Middle frontal gyrus (tissue), 1 donor: ENCODE results near the gene ATG101.
A peak's percentile ranks its signal among the peaks of the same experiment; 100 is the strongest.

Source experiments
- DNase-seq: peaks from one replicate; pipeline ENCODE4 v3.0.0-alpha.2; 2015; ENCODE audit warnings: low spot score; ENCODE audit errors: extremely low spot score

ATG101 gene

GRCh38 chr12:52042706-52043385, 26.9 kb upstream of the ATG101 start:
- no peak for DNase-seq

GRCh38 chr12:52043386-52044212, 26.2 kb upstream of the ATG101 start:
- DNase-seq: no peak

GRCh38 chr12:52044292-52044983, 25.3 kb upstream of the ATG101 start:
- DNase-seq: peak; percentile 60

- DNase-seq: no peak
These were observed 24.0 kb upstream of the ATG101 start for GRCh38 chr12:52045794-52046199.

GRCh38 chr12:52046859-52047258, 22.9 kb upstream of the ATG101 start:
- DNase-seq: no peak

GRCh38 chr12:52049286-52049685, 20.5 kb upstream of the ATG101 start:
- DNase-seq: no peak

GRCh38 chr12:52049688-52050087, 20.1 kb upstream of the ATG101 start:
- DNase-seq: no peak

- DNase-seq: no peak
These were observed 19.5 kb upstream of the ATG101 start for GRCh38 chr12:52050116-52050757.

- DNase-seq: peak; percentile 83
These were observed 18.8 kb upstream of the ATG101 start, which contains the start of gene NR4A1 for GRCh38 chr12:52050758-52051541. Gene NR4A1, plus strand, starts transcription at chr12:52051442. Its CDS starts 2,887 bp downstream, at chr12:52054329.

- no peak for DNase-seq
These were observed 17.2 kb upstream of the ATG101 start for GRCh38 chr12:52052468-52053186.

GRCh38 chr12:52053536-52054209, 16.1 kb upstream of the ATG101 start:
- DNase-seq: no peak

GRCh38 chr12:52054231-52054832, 15.4 kb upstream of the ATG101 start:
- DNase-seq: no peak

- no peak for DNase-seq
These were observed 14.7 kb upstream of the ATG101 start for GRCh38 chr12:52054833-52055730.

- DNase-seq: no peak
These were observed 13.8 kb upstream of the ATG101 start for GRCh38 chr12:52055731-52056711.

- no peak for DNase-seq
These were observed 12.8 kb upstream of the ATG101 start for GRCh38 chr12:52056801-52057637.
